GM23338 (cell line): ENCODE results near the gene VEGFB. TPM values are rescaled to one million over a fixed set of nuclear protein-coding genes. Genes with fewer than 3 reads are reported as not detected.

Experiments
- JUNB ChIP-seq: IDR thresholded peaks from one replicate; pipeline ENCODE4 v1.6.1; 2016; ENCODE audit warnings: antibody characterized with exemption; ENCODE audit not compliant: unreplicated experiment
- polyA plus RNA-seq: library from polyadenylated mRNA; unstranded; fragments of >200 nt; fragmentation: Nextera tagmentation; extraction: Ambion mirVana; gene quantifications from 2 replicates; pipeline ENCODE4 v1.2.1, GENCODE V29; 2016
- total RNA-seq: library from RNA; depleted of rRNA; stranded (reverse); fragments of >200 nt; shearing (Covaris generic); gene quantifications from 2 replicates; pipeline ENCODE4 v1.2.3, GENCODE V29; 2014; rRNA removed
- TF ChIP-seq, protein P1 (sequence below): fragments of 250-450 bp; sonication (Bioruptor Pico); IDR thresholded peaks from 2 replicates; pipeline ENCODE4 v1.5.0; 2020; ENCODE audit warnings: mild to moderate bottlenecking, moderate library complexity
- TF ChIP-seq, protein P2 (sequence below): IDR thresholded peaks from one replicate; pipeline ENCODE4 v1.6.1; 2018; ENCODE audit warnings: antibody characterized with exemption; ENCODE audit not compliant: unreplicated experiment

Gene VEGFB
- total and polyA plus RNA-seq, 2 experiments from 2014 or later, result 20.8 to 25.8 TPM

DNA sequence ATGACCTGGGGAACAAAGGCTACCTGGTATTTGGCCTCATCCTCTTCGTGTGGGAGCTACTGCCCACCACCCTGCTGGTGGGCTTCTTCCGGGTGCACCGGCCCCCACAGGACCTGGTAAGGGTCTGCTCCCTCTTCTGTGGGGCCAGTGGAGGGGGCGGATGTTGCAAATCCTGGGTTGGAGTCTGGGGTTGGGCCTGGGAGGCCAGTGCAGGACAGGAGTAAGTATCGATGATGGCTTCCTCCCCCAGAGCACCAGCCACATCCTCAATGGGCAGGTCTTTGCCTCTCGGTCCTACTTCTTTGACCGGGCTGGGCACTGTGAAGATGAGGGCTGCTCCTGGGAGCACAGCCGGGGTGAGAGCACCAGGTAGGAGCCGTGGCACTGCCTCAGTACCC, 54.0 kb downstream of the VEGFB start (continued):
- TF ChIP-seq, protein P1, sequence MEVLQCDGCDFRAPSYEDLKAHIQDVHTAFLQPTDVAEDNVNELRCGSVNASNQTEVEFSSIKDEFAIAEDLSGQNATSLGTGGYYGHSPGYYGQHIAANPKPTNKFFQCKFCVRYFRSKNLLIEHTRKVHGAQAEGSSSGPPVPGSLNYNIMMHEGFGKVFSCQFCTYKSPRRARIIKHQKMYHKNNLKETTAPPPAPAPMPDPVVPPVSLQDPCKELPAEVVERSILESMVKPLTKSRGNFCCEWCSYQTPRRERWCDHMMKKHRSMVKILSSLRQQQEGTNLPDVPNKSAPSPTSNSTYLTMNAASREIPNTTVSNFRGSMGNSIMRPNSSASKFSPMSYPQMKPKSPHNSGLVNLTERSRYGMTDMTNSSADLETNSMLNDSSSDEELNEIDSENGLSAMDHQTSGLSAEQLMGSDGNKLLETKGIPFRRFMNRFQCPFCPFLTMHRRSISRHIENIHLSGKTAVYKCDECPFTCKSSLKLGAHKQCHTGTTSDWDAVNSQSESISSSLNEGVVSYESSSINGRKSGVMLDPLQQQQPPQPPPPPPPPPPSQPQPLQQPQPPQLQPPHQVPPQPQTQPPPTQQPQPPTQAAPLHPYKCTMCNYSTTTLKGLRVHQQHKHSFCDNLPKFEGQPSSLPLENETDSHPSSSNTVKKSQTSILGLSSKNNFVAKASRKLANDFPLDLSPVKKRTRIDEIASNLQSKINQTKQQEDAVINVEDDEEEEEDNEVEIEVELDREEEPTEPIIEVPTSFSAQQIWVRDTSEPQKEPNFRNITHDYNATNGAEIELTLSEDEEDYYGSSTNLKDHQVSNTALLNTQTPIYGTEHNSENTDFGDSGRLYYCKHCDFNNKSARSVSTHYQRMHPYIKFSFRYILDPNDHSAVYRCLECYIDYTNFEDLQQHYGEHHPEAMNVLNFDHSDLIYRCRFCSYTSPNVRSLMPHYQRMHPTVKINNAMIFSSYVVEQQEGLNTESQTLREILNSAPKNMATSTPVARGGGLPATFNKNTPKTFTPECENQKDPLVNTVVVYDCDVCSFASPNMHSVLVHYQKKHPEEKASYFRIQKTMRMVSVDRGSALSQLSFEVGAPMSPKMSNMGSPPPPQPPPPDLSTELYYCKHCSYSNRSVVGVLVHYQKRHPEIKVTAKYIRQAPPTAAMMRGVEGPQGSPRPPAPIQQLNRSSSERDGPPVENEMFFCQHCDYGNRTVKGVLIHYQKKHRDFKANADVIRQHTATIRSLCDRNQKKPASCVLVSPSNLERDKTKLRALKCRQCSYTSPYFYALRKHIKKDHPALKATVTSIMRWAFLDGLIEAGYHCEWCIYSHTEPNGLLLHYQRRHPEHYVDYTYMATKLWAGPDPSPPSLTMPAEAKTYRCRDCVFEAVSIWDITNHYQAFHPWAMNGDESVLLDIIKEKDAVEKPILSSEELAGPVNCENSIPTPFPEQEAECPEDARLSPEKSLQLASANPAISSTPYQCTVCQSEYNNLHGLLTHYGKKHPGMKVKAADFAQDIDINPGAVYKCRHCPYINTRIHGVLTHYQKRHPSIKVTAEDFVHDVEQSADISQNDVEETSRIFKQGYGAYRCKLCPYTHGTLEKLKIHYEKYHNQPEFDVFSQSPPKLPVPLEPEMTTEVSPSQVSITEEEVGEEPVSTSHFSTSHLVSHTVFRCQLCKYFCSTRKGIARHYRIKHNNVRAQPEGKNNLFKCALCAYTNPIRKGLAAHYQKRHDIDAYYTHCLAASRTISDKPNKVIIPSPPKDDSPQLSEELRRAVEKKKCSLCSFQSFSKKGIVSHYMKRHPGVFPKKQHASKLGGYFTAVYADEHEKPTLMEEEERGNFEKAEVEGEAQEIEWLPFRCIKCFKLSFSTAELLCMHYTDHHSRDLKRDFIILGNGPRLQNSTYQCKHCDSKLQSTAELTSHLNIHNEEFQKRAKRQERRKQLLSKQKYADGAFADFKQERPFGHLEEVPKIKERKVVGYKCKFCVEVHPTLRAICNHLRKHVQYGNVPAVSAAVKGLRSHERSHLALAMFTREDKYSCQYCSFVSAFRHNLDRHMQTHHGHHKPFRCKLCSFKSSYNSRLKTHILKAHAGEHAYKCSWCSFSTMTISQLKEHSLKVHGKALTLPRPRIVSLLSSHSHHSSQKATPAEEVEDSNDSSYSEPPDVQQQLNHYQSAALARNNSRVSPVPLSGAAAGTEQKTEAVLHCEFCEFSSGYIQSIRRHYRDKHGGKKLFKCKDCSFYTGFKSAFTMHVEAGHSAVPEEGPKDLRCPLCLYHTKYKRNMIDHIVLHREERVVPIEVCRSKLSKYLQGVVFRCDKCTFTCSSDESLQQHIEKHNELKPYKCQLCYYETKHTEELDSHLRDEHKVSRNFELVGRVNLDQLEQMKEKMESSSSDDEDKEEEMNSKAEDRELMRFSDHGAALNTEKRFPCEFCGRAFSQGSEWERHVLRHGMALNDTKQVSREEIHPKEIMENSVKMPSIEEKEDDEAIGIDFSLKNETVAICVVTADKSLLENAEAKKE (CRISPR knock-in tag), result no peak
- no peak for TF ChIP-seq JUNB
- TF ChIP-seq, protein P2, sequence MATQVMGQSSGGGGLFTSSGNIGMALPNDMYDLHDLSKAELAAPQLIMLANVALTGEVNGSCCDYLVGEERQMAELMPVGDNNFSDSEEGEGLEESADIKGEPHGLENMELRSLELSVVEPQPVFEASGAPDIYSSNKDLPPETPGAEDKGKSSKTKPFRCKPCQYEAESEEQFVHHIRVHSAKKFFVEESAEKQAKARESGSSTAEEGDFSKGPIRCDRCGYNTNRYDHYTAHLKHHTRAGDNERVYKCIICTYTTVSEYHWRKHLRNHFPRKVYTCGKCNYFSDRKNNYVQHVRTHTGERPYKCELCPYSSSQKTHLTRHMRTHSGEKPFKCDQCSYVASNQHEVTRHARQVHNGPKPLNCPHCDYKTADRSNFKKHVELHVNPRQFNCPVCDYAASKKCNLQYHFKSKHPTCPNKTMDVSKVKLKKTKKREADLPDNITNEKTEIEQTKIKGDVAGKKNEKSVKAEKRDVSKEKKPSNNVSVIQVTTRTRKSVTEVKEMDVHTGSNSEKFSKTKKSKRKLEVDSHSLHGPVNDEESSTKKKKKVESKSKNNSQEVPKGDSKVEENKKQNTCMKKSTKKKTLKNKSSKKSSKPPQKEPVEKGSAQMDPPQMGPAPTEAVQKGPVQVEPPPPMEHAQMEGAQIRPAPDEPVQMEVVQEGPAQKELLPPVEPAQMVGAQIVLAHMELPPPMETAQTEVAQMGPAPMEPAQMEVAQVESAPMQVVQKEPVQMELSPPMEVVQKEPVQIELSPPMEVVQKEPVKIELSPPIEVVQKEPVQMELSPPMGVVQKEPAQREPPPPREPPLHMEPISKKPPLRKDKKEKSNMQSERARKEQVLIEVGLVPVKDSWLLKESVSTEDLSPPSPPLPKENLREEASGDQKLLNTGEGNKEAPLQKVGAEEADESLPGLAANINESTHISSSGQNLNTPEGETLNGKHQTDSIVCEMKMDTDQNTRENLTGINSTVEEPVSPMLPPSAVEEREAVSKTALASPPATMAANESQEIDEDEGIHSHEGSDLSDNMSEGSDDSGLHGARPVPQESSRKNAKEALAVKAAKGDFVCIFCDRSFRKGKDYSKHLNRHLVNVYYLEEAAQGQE, result no peak

Other genes starting within 250 kb of the VEGFB start
- 94.7 and 122 TPM in 2 replicates for gene OTUB1, start 248.1 kb upstream of the VEGFB start, total RNA-seq
- gene OTUB1, start 248.1 kb upstream of the VEGFB start, polyA plus RNA-seq, result 193 and 207 TPM in 2 replicates
- 0.54 and 1.1 TPM in 2 replicates for gene FLRT1, start 198.7 kb upstream of the VEGFB start, total RNA-seq
- 0.40 and 0.76 TPM in 2 replicates for gene FLRT1, start 198.7 kb upstream of the VEGFB start, polyA plus RNA-seq
- 22.2 and 33.0 TPM in 2 replicates for gene MACROD1, start 68.5 kb upstream of the VEGFB start, total RNA-seq
- 51.3 and 51.6 TPM in 2 replicates for gene MACROD1, start 68.5 kb upstream of the VEGFB start, polyA plus RNA-seq
- 346 and 351 TPM in 2 replicates for gene STIP1, start 48.4 kb upstream of the VEGFB start, total RNA-seq
- 194 and 213 TPM in 2 replicates for gene STIP1, start 48.4 kb upstream of the VEGFB start, polyA plus RNA-seq
- 0.43 and 1.5 TPM in 2 replicates for gene FERMT3, start 27.9 kb upstream of the VEGFB start, total RNA-seq
- 1.1 and 1.6 TPM in 2 replicates for gene FERMT3, start 27.9 kb upstream of the VEGFB start, polyA plus RNA-seq
- 36.9 and 40.6 TPM in 2 replicates for gene TRPT1, start 8.4 kb upstream of the VEGFB start, total RNA-seq
- gene TRPT1, start 8.4 kb upstream of the VEGFB start, polyA plus RNA-seq, result 52.2 and 55.7 TPM in 2 replicates
- 35.1 and 67.0 TPM in 2 replicates for gene NUDT22, start 8.3 kb upstream of the VEGFB start, total RNA-seq
- gene NUDT22, start 8.3 kb upstream of the VEGFB start, polyA plus RNA-seq, result 31.1 and 33.9 TPM in 2 replicates
- 7.7 and 10.5 TPM in 2 replicates for gene DNAJC4, start 4.0 kb upstream of the VEGFB start, total RNA-seq
- gene DNAJC4, start 4.0 kb upstream of the VEGFB start, polyA plus RNA-seq, result 31.0 and 34.4 TPM in 2 replicates
- 31.4 and 35.0 TPM in 2 replicates for gene FKBP2, start 6.5 kb downstream of the VEGFB start, total RNA-seq
- gene FKBP2, start 6.5 kb downstream of the VEGFB start, polyA plus RNA-seq, result 201 and 221 TPM in 2 replicates
- gene PPP1R14B, start 12.4 kb downstream of the VEGFB start, total RNA-seq, result 283 and 315 TPM in 2 replicates
- gene PPP1R14B, start 12.4 kb downstream of the VEGFB start, polyA plus RNA-seq, result 250 and 418 TPM in 2 replicates
- 89.8 and 103 TPM in 2 replicates for gene PLCB3, start 16.9 kb downstream of the VEGFB start, total RNA-seq
- gene PLCB3, start 16.9 kb downstream of the VEGFB start, polyA plus RNA-seq, result 28.1 and 30.9 TPM in 2 replicates
- 45.8 and 46.4 TPM in 2 replicates for gene BAD, start 50.1 kb downstream of the VEGFB start, total RNA-seq
- 45.5 and 46.3 TPM in 2 replicates for gene BAD, start 50.1 kb downstream of the VEGFB start, polyA plus RNA-seq
- 32.5 and 35.6 TPM in 2 replicates for gene GPR137, start 51.3 kb downstream of the VEGFB start, total RNA-seq
- gene GPR137, start 51.3 kb downstream of the VEGFB start, polyA plus RNA-seq, result 16.3 and 17.7 TPM in 2 replicates
- gene KCNK4, start 56.7 kb downstream of the VEGFB start, total RNA-seq, result 1.0 TPM in 1 of 2 replicates, not detected in the other
- not detected in 2 replicates for gene KCNK4, start 56.7 kb downstream of the VEGFB start, polyA plus RNA-seq
- gene CATSPERZ, start 65.8 kb downstream of the VEGFB start, total RNA-seq, result not detected in 2 replicates
- 0.99 and 1.8 TPM in 2 replicates for gene CATSPERZ, start 65.8 kb downstream of the VEGFB start, polyA plus RNA-seq
- 50.1 and 55.1 TPM in 2 replicates for gene ESRRA, start 70.9 kb downstream of the VEGFB start, total RNA-seq
- 13.7 and 15.7 TPM in 2 replicates for gene ESRRA, start 70.9 kb downstream of the VEGFB start, polyA plus RNA-seq
- 298 and 349 TPM in 2 replicates for gene TRMT112, start 83.0 kb downstream of the VEGFB start, total RNA-seq
- 927 and 1,003 TPM in 2 replicates for gene TRMT112, start 83.0 kb downstream of the VEGFB start, polyA plus RNA-seq
- gene PRDX5, start 83.5 kb downstream of the VEGFB start, total RNA-seq, result 202 and 212 TPM in 2 replicates
- gene PRDX5, start 83.5 kb downstream of the VEGFB start, polyA plus RNA-seq, result 300 and 312 TPM in 2 replicates
- gene CCDC88B, start 105.6 kb downstream of the VEGFB start, total RNA-seq, result 12.1 and 12.3 TPM in 2 replicates
- 5.9 and 6.8 TPM in 2 replicates for gene CCDC88B, start 105.6 kb downstream of the VEGFB start, polyA plus RNA-seq
- 18.6 and 19.9 TPM in 2 replicates for gene RPS6KA4, start 124.6 kb downstream of the VEGFB start, total RNA-seq
- 3.5 and 4.1 TPM in 2 replicates for gene RPS6KA4, start 124.6 kb downstream of the VEGFB start, polyA plus RNA-seq